Activated CD4-positive, alpha-beta T cell treated with anti-CD3 and anti-CD28 coated beads for 36 hours (primary cell): Measurements from ENCODE around the gene LIAS. TPM values are rescaled to one million over a fixed set of nuclear protein-coding genes. Genes with fewer than 3 reads are reported as not detected.

Source experiments
- ATAC-seq: fragments of 200-7000 bp; cut with Tn5 transposase; one replicate; pipeline ENCODE4 v1.10.0; 2021; ENCODE audit warnings: mild to moderate bottlenecking, moderate library complexity
- CTCF ChIA-PET: fragments of 350-600 bp; sonication (Branson Sonifier 250); formaldehyde crosslinking; loops from one replicate; lab custom pipeline; 2021; ENCODE audit warnings: antibody characterized with exemption; lab: Charles Lee
- POLR2A ChIA-PET: fragments of 350-600 bp; sonication (Branson Sonifier 250); formaldehyde crosslinking; loops from one replicate; lab custom pipeline; 2021; ENCODE audit warnings: antibody characterized with exemption, inconsistent platforms; lab: Charles Lee
- DNase-seq: peaks from one replicate; pipeline ENCODE4 v3.0.0-alpha.2; 2020
- H3K27ac Mint-ChIP-seq: one replicate; pipeline ENCODE4 v1.8.0; 2021; ENCODE audit warnings: mixed read lengths
- H3K27me3 Mint-ChIP-seq: one replicate; pipeline ENCODE4 v1.8.0; 2021; ENCODE audit warnings: mixed read lengths
- H3K36me3 Mint-ChIP-seq: one replicate; pipeline ENCODE4 v1.8.0; 2021; ENCODE audit warnings: low read depth, mixed read lengths
- H3K4me1 Mint-ChIP-seq: one replicate; pipeline ENCODE4 v1.8.0; 2021; ENCODE audit warnings: mixed read lengths
- H3K4me3 Mint-ChIP-seq: one replicate; pipeline ENCODE4 v1.8.0; 2021; ENCODE audit warnings: mild to moderate bottlenecking, moderate library complexity, mixed read lengths
- H3K9me3 Mint-ChIP-seq: one replicate; pipeline ENCODE4 v1.8.0; 2021; ENCODE audit warnings: low read depth, mixed read lengths
- intact Hi-C, 2 experiments: fragments of 100-400 bp; cut with DNase I in 1 of 2; cut with micrococcal nuclease in 1 of 2; formaldehyde crosslinking; loops; one replicate each; pipeline versions ENCODE4 v1.14.2 to v1.15.1; 2022 to 2024; cut with DNase I, micrococcal nuclease
- total RNA-seq, 2 experiments: library from RNA; stranded (reverse); gene quantifications; one replicate each; pipeline ENCODE4 v1.2.3, GENCODE V29; 2021

The LIAS gene
- total RNA-seq, 2 experiments from 2014 or later, result 30.7 to 35.5 TPM

DNA sequence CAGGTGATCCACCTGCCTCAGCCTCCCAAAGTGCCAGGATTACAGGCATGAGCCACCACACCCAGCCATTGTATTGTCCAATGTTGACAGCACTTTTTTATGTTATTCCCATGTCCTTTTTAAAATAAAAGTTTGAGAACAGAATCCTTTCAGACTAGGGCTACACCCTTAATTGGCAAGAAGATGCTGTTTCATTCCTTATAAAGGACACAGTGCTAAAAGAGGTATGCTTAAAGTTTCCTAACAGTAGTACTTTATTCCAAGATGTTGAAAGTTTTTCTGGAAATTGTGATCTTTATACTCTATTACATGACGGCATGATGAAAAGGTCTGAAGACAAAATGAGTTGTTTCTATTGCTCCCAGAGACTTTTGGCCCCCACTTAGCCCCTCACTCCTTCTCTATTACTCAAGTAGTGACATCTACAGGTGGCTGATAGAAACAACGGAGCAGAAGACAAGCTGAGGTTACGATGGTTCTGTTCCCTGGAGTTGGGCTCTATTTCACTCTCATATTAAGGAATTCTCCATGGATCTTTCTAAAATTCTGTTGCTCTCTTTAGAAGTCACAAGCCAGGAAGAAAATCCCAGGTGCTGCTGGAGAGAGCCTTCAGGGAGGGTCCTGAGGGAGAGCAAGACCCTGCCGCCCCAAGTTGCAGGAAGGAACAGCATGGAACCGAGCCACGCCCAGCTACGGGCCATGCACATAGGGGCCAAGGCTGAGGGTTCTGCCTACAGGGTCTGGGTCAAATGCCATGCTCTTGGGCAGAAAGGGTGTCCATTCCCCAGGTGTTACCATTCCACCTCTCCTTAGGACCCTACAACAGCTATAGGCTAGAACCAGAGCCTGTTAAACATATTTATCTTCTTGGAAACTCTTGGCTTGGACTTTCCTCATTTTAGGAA, 22.9 kb upstream of the LIAS start:
- Mint-ChIP-seq H3K27ac (no peak overlapping the region), H3K4me3 (no peak overlapping the region), H3K36me3 (no peaks in the 10 kb centered on the region), H3K4me1 (no peaks in the 10 kb centered on the region), H3K9me3 (no peaks in the 10 kb centered on the region), H3K27me3 (no peaks in the 10 kb centered on the region)
- POLR2A ChIA-PET, result interaction anchor here (0.6 kb wide), 1 partner anchor 91 kb away, joined by 3 read pairs; no protein-coding TSS in a partner anchor
- intact Hi-C loops, result no loop called here
- ATAC-seq (no peak), DNase-seq (no peak)
- CTCF ChIA-PET, result no interaction called here

DNA sequence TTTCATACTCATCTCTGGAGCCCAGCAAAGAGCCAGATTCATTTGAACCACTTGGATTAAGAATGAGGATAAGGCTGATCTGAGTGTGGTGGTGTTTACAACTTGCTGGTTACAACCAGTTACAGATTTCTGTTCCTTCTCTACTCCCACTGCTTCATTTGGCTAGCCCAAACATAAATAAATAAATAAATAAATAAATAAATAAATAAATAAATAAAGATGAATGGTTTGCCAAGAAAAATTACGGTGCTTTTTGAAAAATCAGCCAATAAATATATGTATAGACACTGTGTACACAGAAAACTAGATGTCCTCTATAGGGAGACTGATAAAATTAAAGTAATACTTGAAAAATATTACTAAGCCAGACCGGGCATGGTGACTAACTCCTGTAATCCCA, 17.3 kb upstream of the LIAS start:
- H3K27me3 Mint-ChIP-seq, result no peaks in the 10 kb centered on the region
- H3K27ac Mint-ChIP-seq, result no peak overlapping the region
- H3K9me3 Mint-ChIP-seq, result no peaks in the 10 kb centered on the region
- intact Hi-C loops, result loop anchor here in 1 of 2 experiments (10.0 kb wide), 1 partner anchor 537 kb away; no protein-coding TSS in a partner anchor
- peaks cover 8% of the 10 kb centered on the region for H3K4me1 Mint-ChIP-seq
- no peak for DNase-seq
- H3K36me3 Mint-ChIP-seq, result no peaks in the 10 kb centered on the region
- ChIA-PET CTCF (no interaction called here), POLR2A (no interaction called here)
- peak; percentile 30 for ATAC-seq
- H3K4me3 Mint-ChIP-seq, result no peak overlapping the region

DNA sequence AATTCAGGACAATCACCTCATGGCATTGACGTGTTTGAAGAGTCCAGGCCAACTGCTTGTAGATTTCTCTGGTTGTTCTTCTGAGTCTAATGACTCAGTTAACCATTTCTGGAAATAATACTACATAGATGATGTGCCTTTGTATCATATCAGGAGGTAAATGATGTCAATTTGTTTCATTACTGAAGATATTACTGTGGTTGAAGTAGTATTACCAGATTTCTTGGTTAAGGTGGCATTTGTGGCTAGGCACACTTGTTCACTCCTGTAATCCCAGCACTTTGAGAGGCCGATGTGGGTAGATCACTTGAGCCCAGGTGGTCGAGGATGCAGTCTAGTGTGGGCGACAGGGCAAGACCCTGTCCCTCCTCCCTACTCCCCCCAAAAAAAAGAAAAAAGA, 15.9 kb upstream of the LIAS start:
- Mint-ChIP-seq H3K4me1 (peaks cover 18% of the 10 kb centered on the region), H3K27ac (no peak overlapping the region), H3K27me3 (no peaks in the 10 kb centered on the region), H3K4me3 (no peak overlapping the region), H3K36me3 (peaks cover 8% of the 10 kb centered on the region), H3K9me3 (no peaks in the 10 kb centered on the region)
- POLR2A ChIA-PET, result no interaction called here
- intact Hi-C loops, result loop anchor here in 1 of 2 experiments (10.0 kb wide), 1 partner anchor 538 kb away; no protein-coding TSS in a partner anchor
- ATAC-seq (peak; percentile 57), DNase-seq (peak; percentile 16)
- CTCF ChIA-PET, result no interaction called here

DNA sequence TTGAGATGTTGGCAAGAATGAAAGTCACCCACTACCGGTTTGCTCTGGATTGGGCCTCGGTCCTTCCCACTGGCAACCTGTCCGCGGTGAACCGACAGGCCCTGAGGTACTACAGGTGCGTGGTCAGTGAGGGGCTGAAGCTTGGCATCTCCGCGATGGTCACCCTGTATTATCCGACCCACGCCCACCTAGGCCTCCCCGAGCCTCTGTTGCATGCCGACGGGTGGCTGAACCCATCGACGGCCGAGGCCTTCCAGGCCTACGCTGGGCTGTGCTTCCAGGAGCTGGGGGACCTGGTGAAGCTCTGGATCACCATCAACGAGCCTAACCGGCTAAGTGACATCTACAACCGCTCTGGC, 12.4 kb upstream of the LIAS start:
- H3K36me3 Mint-ChIP-seq, result peaks cover 30% of the 10 kb centered on the region
- peaks cover 22% of the 10 kb centered on the region for H3K4me1 Mint-ChIP-seq
- CTCF ChIA-PET, result interaction anchor here (1.0 to 3.2 kb wide), 3 partner anchors 9 to 12 kb away, joined by 3 to 10 read pairs (median 8); partner anchors contain the start of genes LIAS and RPL9
- intact Hi-C loops, result loop anchor here (5.0 to 10.0 kb wide), 2 partner anchors 159 to 542 kb away; no protein-coding TSS in a partner anchor
- POLR2A ChIA-PET, result interaction anchor here (0.8 kb wide), 1 partner anchor 93 kb away, joined by 3 read pairs; no protein-coding TSS in a partner anchor
- no peaks in the 10 kb centered on the region for H3K9me3 Mint-ChIP-seq
- no peak for ATAC-seq
- no peaks in the 10 kb centered on the region for H3K27me3 Mint-ChIP-seq
- H3K4me3 Mint-ChIP-seq, result no peak overlapping the region
- DNase-seq, result no peak
- H3K27ac Mint-ChIP-seq, result no peak overlapping the region

DNA sequence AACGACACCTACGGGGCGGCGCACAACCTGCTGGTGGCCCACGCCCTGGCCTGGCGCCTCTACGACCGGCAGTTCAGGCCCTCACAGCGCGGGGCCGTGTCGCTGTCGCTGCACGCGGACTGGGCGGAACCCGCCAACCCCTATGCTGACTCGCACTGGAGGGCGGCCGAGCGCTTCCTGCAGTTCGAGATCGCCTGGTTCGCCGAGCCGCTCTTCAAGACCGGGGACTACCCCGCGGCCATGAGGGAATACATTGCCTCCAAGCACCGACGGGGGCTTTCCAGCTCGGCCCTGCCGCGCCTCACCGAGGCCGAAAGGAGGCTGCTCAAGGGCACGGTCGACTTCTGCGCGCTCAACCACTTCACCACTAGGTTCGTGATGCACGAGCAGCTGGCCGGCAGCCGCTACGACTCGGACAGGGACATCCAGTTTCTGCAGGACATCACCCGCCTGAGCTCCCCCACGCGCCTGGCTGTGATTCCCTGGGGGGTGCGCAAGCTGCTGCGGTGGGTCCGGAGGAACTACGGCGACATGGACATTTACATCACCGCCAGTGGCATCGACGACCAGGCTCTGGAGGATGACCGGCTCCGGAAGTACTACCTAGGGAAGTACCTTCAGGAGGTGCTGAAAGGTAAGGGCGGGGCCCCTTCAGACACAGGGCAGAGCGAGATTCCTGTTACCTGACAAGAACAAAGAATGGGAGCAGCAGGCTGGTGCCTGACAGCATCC, 11.8 kb upstream of the LIAS start:
- CTCF ChIA-PET, result interaction anchor here (1.0 to 3.2 kb wide), 4 partner anchors 9 to 22 kb away, joined by 3 to 10 read pairs (median 8); partner anchors contain the start of genes LIAS and RPL9

DNA sequence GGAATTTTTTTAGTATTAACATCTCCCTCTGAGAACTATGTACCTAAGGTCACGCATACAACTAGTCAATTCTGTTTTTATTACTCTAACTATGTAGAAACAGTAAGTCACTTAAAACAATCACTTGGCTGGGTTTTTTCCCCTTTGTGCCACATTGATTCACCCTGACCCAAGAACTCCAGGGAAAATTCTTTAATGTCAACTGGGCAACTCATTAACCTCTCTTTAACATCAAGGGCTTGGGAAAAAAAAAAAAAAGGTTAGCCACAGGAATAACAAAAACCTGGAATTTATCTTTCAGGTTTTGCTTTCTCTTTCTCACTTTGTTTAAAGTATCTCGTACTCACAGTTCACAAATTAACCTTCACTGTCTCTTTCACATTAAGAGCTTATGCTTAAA, 8.2 kb upstream of the LIAS start:
- Mint-ChIP-seq H3K4me3 (no peak overlapping the region), H3K27ac (peak overlapping the region; percentile 35), H3K9me3 (no peaks in the 10 kb centered on the region), H3K4me1 (peaks cover 44% of the 10 kb centered on the region), H3K36me3 (peaks cover 70% of the 10 kb centered on the region), H3K27me3 (no peaks in the 10 kb centered on the region)
- CTCF ChIA-PET, result no interaction called here
- DNase-seq (no peak), ATAC-seq (no peak)
- intact Hi-C loops, result no loop called here
- POLR2A ChIA-PET, result no interaction called here

More for the DNA sequence above, 11.8 kb upstream of the LIAS start:
- peaks cover 25% of the 10 kb centered on the region for H3K4me1 Mint-ChIP-seq
- intact Hi-C loops, result loop anchor here (5.0 to 10.0 kb wide), 2 partner anchors 160 to 542 kb away; no protein-coding TSS in a partner anchor
- H3K36me3 Mint-ChIP-seq, result peaks cover 35% of the 10 kb centered on the region
- DNase-seq (peak; percentile 76), ATAC-seq (peak; percentile 81)
- H3K4me3 Mint-ChIP-seq, result peak overlapping the region; percentile 21
- H3K9me3 Mint-ChIP-seq, result no peaks in the 10 kb centered on the region
- no peaks in the 10 kb centered on the region for H3K27me3 Mint-ChIP-seq
- POLR2A ChIA-PET, result interaction anchor here (0.8 kb wide), 2 partner anchors 12 to 93 kb away, joined by 3 read pairs; partner anchors contain the start of genes LIAS and RPL9
- H3K27ac Mint-ChIP-seq, result no peak overlapping the region

DNA sequence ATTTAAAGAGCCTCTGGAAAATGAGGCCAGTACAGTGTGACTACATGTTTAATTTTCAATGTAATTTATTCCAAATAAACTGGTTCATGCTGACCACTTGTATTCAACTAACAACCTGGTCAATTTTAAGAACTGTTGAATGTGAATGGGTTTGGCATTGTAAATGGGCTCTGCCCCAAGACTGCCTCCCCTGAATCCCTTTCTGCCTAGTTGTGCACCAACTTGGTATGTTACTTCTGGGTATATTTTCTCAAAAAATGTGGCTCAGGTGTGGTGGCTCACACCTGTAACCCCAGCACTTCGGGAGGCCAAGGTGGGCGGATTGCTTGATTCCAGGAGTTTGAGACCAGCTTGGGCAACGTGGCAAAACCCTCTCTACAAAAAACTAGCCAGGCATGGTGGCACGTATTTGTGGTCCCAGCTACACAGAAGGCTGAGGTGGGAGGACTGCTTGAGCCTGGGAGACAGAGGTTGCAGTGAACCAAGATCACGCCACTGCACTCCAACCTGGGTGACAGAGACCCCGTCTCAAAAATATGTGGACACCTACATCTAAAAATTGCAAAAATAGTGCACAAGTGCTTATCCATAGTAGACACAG, 7.3 kb upstream of the LIAS start:
- ATAC-seq, result no peak
- Mint-ChIP-seq H3K36me3 (peaks cover 79% of the 10 kb centered on the region), H3K4me3 (no peak overlapping the region), H3K27ac (peak overlapping the region; percentile 38), H3K27me3 (no peaks in the 10 kb centered on the region), H3K9me3 (no peaks in the 10 kb centered on the region), H3K4me1 (peaks cover 50% of the 10 kb centered on the region)
- DNase-seq, result no peak
- POLR2A ChIA-PET, result interaction anchor here (1.6 kb wide), 1 partner anchor 85 kb away, joined by 4 read pairs; the partner anchor contains the start of gene RFC1
- intact Hi-C loops, result no loop called here
- CTCF ChIA-PET, result interaction anchor here (1.1 to 1.2 kb wide), 2 partner anchors 18 to 527 kb away, joined by 4 read pairs; no protein-coding TSS in a partner anchor

DNA sequence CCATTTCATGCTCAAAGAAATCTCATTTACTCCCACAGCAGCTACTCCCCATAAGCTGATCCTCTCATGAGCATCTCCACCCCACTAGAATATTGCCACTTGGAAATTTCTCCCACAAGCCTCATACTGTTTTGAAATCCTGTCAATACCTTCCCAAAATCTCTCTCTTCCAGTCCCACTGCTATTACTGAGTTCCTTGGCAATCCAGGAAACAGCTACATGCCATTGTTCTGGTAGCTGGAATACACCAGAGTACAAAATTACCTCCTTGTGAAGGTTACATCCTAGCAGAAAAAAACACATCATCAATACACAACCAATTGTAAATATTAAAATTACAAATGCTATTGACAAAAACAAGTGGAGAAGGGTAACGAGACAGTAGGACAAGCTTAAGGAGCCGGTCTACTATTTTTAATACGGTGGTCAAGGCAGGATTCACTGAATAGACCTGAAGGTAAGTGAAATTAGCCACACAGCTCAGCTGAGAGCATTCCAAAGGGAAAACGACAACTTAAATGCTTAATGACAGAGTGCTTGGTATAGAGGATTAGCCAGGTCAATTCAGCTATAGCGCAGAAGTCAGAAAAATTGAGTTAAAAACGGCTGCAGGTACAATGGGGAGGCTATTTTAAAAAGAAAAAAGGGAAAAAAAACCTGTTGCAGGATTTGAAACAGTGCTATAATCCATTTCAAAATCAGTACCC, 6.5 kb upstream of the LIAS start:
- POLR2A ChIA-PET, result interaction anchor here (0.7 to 1.6 kb wide), 2 partner anchors 74 to 86 kb away, joined by 4 to 6 read pairs; partner anchors contain the start of gene RFC1
- CTCF ChIA-PET, result interaction anchor here (0.7 to 1.2 kb wide), 3 partner anchors 17 to 526 kb away, joined by 3 to 4 read pairs (median 4); no protein-coding TSS in a partner anchor
- H3K36me3 Mint-ChIP-seq, result peaks cover 84% of the 10 kb centered on the region
- H3K27ac Mint-ChIP-seq, result peak overlapping the region; percentile 38
- H3K9me3 Mint-ChIP-seq, result no peaks in the 10 kb centered on the region
- no peak overlapping the region for H3K4me3 Mint-ChIP-seq
- peaks cover 53% of the 10 kb centered on the region for H3K4me1 Mint-ChIP-seq
- intact Hi-C loops, result no loop called here
- DNase-seq (no peak), ATAC-seq (no peak)
- H3K27me3 Mint-ChIP-seq, result no peaks in the 10 kb centered on the region

DNA sequence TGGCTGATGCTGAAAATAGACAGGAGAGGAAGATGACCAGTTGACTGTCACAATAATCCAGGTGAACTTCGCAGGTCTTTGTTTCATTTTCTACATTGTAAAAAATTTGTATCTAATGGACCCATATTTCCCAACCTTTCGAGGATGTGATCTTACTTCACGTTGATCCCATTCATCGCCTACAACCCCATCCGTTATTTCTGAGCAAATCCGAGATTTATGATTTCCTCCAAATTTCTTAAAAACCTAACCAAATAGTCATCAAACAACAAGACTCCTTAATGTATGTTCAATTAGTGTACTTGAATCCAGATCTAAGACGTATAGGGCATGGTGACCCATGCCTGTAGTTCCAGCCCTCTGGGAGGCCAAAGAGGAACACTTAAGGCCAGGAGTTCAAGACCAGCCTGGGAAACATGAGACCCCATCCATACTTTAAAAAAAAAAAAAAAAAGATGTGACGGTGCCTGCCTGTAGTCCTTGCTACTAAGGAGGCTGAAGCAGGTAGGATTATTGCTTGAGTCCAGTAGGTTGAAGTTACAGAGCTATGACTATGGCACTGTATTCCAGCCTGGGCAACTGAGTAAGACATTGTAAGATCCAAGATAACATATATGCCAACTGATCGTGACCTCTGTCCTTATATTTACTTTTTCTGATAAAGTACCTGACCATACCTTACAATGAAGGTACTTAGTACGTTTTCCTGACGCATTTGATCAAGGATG, 5.8 kb upstream of the LIAS start:
- Mint-ChIP-seq H3K27ac (no peak overlapping the region), H3K36me3 (peaks cover 86% of the 10 kb centered on the region), H3K4me1 (peaks cover 49% of the 10 kb centered on the region), H3K27me3 (no peaks in the 10 kb centered on the region), H3K9me3 (no peaks in the 10 kb centered on the region), H3K4me3 (no peak overlapping the region)
- intact Hi-C loops, result no loop called here
- ChIA-PET CTCF (interaction anchor here (1.1 to 3.8 kb wide), 2 partner anchors 16 to 526 kb away, joined by 4 to 17 read pairs; no protein-coding TSS in a partner anchor), POLR2A (interaction anchor here (0.6 kb wide), 1 partner anchor 631 kb away, joined by 3 read pairs; no protein-coding TSS in a partner anchor)
- no peak for DNase-seq
- no peak for ATAC-seq

DNA sequence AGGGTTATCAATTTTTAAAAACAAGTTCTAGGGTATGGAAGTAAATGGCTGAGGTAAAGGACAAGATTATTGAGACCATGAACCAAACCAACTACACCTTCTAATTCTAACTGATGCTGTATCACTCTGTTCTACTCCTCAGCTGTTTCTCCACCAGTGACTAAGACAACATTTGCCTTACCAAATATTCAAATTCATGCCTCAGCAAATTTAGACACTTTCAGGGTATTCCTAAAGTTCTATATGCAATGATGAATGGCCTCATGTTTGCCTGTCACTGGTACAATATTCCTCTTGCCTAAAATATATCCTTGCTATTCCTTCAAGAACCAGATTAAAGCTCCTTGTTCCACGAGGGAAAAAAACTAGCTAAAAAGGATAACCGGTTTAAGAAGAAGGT, 5.1 kb upstream of the LIAS start:
- H3K27ac Mint-ChIP-seq, result peak overlapping the region; percentile 37
- H3K4me3 Mint-ChIP-seq, result no peak overlapping the region
- ATAC-seq (no peak), DNase-seq (no peak)
- intact Hi-C loops, result no loop called here
- H3K4me1 Mint-ChIP-seq, result peaks cover 44% of the 10 kb centered on the region
- CTCF ChIA-PET, result interaction anchor here (3.8 kb wide), 1 partner anchor 16 kb away, joined by 17 read pairs; no protein-coding TSS in a partner anchor
- POLR2A ChIA-PET, result interaction anchor here (0.6 kb wide), 1 partner anchor 630 kb away, joined by 3 read pairs; no protein-coding TSS in a partner anchor
- H3K27me3 Mint-ChIP-seq, result no peaks in the 10 kb centered on the region
- no peaks in the 10 kb centered on the region for H3K9me3 Mint-ChIP-seq
- H3K36me3 Mint-ChIP-seq, result peaks cover 92% of the 10 kb centered on the region
